ENCODE measurements around the gene CHST8.

GRCh38 chr19:33789344-33789743, 167.6 kb downstream of the CHST8 start:
- TF ChIP-seq SUZ12 (IDR thresholded peaks at IDR 0.05) (no peak), FOXM1 (IDR thresholded peaks at IDR 0.05; ENCODE audit: borderline replicate concordance) (no peak), BHLHE40 (IDR thresholded peaks at IDR 0.05; ENCODE audit: borderline replicate concordance) (no peak), TARDBP (IDR thresholded peaks at IDR 0.05) (no peak), PKNOX1 (IDR thresholded peaks at IDR 0.05) (no peak), LEF1 (IDR thresholded peaks at IDR 0.05; ENCODE audit: borderline replicate concordance) (no peak), FOXA1 (IDR thresholded peaks at IDR 0.05) (no peak), FOXK2 (IDR thresholded peaks at IDR 0.05) (no peak), NFRKB (IDR thresholded peaks at IDR 0.05) (no peak)
